NCI-H524 treated with DMSO at 0.1 percent for 48 hours (cell line): ENCODE measurements around the gene IL4I1.

Source experiments
- DNase-seq: peaks from one replicate; lab custom pipeline; 2025; lab: John Stamatoyannopoulos, UW

IL4I1 gene

DNA sequence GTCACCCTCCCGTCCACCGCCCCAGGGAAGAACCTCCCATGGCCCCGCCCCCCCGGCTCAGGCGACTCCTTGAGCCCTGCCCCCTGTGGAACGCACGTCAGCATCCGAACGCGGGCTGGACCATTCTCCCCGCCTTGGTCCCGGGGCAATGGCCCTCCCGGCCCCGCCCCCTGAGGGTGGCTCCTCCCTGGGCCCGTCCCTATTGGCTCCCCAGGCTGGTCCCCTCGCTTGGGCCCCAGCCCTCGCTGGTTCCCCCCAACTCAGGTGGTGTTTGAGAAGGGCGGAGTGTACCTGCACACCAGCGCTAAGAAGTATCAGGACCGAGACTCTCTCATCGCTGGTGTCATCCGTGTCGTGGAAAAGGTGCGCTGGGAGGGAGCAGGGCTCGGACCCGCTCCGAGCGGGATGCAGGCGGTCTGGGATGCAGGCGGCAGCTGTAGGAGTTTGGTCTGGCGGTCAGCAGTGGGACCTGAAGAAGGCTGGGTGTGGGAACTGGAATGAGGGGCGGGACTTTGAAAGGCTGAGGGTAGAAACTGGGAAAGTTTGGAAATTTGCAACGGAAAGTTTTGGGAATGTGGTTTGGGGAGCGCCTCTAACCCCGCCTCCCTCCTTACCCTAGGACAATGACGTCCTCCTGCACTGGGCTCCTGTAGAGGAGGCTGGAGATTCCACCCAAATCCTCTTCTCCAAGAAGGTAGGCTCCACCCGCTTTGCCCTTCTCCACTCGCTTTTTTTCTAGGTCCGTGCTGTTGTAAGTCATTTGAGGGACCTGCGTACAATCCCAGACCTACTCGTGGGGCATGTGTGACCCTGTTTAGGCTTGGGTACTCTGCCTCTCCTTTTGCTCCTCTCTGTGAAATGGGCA is 18.6 kb downstream of the IL4I1 start:
- peak; percentile 61 for DNase-seq

DNA sequence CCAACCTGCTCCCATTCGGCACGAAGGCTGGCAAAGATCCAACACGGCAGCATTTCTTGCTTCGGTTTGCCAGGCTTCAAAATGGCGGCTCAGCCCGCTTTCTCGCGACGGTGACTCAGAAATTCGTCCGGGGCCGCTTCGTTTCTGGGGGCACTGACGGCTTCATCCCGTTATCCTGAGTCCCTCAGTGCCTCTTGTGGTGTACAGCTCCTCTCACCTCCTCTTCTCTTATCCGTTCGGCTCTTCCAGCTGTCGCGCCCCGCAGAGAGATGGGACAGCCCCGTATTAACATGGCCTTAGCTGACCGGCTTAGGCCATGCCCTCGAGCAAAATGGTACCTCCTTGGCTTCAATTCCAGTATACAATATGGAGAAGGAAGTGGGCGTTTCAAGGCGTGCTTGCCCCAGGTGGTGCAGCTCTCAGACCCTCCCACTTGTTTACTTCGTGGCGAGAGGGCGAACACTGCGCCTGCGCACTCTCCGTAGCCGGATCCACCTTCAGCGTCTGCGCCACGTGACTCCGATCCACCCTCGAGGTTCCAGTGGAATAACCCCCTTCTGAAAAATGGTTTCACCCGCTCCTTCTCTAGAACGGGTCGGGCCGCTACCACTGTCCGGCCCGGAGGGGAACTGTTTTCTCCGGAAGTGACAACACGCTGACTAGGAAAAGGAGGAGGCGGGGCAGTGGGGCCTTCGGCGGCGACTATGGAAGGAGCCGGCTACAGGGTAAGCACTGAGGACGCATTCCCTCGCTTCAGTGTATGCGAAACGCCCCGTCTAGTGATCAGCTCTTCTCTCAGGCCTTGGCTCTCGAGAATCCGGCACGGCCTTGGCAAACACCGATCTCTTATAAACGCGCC is 19.4 kb downstream of the IL4I1 start, which contains the start of the genes AKT1S1 and TBC1D17:
TSS of gene AKT1S1 (minus strand) at position 336 of the 859 bp plus-strand sequence. CDS start 4,060 bp downstream, outside the sequence.
TSS of gene TBC1D17 (plus strand) at position 683 of the 859 bp plus-strand sequence. CDS start at position 705, 22 bp downstream.
- DNase-seq = peak; percentile 99

DNA sequence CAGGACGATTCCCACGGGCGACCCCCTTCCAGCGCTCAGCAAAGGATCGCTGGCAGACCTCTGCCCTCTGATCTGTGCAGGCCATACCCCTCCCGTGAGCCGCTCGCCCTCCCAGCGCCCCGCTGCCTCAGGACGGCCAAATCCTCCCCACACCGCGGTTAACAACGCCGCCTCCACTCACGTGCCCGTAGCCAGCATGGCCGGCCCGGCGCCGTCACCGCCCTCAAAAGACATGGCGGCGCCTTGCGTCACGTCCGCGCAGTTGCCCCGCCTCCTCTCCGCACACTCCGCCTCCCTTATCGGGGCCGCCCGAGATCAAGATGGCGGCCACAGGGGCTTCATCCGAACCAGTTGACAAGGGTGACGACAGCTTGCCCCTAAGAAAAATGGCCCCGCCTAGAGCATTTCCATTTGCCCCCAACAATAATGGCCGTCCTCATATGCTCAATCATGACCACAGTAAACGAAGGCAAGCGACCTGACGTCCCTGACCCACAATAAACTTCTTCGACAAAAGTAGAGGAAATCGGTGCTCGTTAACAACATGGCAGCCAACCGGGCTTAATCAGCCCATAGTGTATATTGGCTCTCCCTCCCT is 20.2 kb downstream of the IL4I1 start:
- DNase-seq = peak; percentile 92

- DNase-seq = no peak
These were observed 20.7 kb downstream of the IL4I1 start for GRCh38 chr19:49875857-49876421.

- no peak for DNase-seq
These were observed 21.5 kb downstream of the IL4I1 start for GRCh38 chr19:49875177-49875576.

GRCh38 chr19:49874503-49875157 is 22.1 kb downstream of the IL4I1 start:
- no peak for DNase-seq

DNA sequence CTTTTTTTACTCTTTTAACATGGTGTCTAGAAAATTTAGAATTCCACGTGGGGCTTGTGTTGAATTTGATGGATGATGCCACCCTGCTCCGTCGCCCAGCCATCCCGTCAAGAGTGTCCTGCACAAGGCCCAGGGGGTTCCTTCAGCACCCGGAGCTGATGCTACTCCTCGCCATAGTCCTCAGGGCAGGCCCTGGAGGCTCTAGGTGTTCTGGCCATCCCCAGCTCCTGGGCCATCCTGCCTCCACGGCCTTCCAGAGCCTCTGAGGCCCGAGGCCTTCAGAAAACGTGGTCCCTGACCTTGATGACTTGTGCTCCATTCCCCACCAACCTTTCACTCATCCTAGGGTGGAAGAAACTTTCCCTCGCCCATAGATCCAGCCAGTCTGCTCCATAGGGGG is 22.9 kb downstream of the IL4I1 start:
- no peak for DNase-seq

DNA sequence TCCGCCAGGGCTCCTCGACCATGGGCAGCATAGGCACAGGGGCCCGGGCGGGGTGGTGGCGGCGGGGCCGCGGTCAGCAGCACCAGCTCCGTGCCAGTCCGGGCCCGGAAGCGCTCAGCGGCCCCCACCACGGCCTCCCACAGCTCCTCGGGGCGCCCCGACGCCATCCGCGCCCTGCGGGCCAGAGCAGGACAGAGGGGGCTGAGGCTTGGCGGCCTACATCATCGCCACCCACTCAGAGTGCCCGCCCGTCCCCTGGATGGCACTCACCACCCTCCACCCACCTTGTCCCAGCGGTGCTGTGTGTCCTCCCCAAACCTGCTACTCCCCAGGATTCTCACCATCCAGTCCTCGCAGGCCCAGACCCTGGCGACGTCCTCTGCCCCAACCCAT is 23.6 kb downstream of the IL4I1 start:
- DNase-seq = no peak

- DNase-seq = no peak
These were observed 24.2 kb downstream of the IL4I1 start for GRCh38 chr19:49872245-49873128.

DNA sequence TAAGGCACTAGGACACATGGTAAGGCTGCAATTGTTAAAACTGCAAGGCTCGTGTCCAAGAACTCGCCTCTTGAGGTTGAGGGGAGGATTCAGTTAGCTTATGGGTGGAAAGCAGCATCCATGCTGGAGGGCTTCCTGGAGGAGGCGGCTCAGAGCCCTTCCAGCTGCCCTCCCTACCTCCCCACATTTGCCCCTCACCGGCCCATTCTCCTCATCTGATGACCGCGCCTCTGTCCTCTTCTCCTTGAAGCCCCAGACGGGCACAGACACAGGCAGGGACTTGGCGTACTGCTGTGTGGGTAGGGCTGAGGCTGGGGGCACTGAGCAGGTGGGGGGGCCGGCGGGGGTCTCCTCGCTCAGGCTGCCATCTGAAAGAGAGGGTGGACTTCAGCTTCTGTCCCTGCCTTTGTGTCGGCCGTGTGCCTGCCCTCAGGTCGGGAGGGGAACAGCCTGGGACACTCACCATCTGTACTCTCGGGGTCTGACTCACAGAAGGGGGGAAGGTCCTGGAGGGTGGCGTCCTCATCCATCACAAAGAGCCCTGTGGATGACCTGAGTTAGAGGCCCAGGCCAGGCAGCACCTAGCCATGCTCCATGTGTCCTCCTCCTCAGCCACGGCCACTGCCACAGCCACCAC is 25.2 kb downstream of the IL4I1 start:
- DNase-seq = no peak

- DNase-seq = no peak
These were observed 26.3 kb downstream of the IL4I1 start for GRCh38 chr19:49870309-49870901.

GRCh38 chr19:49869484-49870308 is 27.0 kb downstream of the IL4I1 start:
- DNase-seq = peak; percentile 100

GRCh38 chr19:49869009-49869483 is 27.6 kb downstream of the IL4I1 start:
- no peak for DNase-seq

GRCh38 chr19:49866933-49867782 is 29.5 kb downstream of the IL4I1 start, which contains the start of gene PNKP:
Gene PNKP, minus strand, starts transcription at chr19:49867576. Its CDS starts 372 bp downstream, at chr19:49867204.
- DNase-seq = peak; percentile 74

GRCh38 chr19:49864890-49865289 is 31.8 kb downstream of the IL4I1 start:
- DNase-seq = no peak

GRCh38 chr19:49863935-49864320 is 32.8 kb downstream of the IL4I1 start:
- DNase-seq = no peak

GRCh38 chr19:49863254-49863934 is 33.3 kb downstream of the IL4I1 start:
- DNase-seq = no peak
